Activated CD8-positive, alpha-beta memory T cell treated with anti-CD3 and anti-CD28 coated beads for 4 hours (primary cell): ENCODE measurements around the gene MIPEP.
"Not testable (repeated sequence)": the region's sequence is repeated elsewhere in the genome, so short reads cannot be mapped to it uniquely, and the experiment has no call there.

ENCODE experiments used
- DNase-seq, 2 donors: peaks; one replicate each; pipeline ENCODE4 v3.0.0-alpha.2; 2020; ENCODE audit warnings: low read depth in 2 of 2

The MIPEP gene

GRCh38 chr13:23749288-23749873 lies 139.8 kb downstream of the MIPEP start:
- DNase-seq, result no peak

DNA sequence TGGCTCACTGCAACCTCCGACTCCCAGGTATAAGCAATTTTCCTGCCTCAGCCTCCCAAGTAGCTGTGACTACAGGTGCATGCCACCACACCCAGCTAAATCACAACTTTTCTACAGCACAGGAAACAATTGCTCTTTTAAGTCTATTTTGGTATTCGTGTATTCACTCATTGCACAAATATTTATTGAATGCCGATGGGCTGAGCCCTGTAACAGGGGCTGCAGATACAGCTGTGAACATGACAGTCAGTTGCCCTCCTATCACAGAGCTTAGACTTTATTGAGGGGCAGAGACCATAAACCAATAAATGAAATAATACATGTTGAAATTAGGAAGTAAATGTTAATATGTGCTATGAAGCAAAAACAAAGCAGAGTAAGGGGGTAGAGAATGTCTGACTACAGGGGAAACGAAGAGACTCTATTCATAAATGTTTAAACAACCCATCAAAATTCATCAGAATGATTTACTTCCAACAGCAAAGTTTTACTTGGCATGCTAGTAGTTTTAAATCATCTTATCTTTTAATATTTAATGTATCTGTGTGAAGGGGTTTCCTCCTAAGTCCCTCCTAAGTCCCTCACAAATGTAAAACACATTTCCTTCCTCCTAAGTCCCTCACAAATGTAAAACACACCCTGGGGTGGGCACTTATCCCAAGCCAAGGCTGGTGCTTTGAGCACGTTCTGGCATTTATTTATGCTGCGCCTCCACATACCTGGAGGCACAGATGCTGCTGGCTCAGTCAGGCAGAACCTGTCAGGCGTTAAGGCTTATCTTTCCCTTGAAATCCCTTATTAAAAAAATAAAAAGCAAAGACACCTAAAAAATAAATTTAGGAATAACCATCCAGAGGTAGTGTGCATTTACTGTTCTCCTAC lies 140.8 kb downstream of the MIPEP start:
- no peak for DNase-seq

- not testable (repeated sequence) for DNase-seq
Observed at GRCh38 chr13:23746141-23746540, 143.1 kb downstream of the MIPEP start.

DNA sequence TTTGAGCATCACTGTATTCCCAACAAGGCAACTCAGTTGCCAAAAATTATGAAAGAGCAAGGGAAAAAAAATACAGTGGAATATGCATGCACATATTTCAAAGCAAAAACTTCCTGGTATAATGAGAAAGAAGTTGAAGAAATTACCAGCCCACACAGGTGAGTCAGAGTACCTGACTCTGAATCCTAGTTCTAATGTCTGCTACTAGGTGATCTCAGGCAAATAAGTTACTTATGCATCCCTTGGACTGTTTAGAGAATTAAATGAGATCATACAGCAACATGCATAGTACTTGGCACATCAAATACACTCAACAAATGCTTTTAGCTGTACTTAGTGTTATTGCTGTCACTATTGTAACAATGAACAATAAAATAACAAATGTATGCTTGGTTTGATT lies 144.9 kb downstream of the MIPEP start:
- no peak for DNase-seq

DNA sequence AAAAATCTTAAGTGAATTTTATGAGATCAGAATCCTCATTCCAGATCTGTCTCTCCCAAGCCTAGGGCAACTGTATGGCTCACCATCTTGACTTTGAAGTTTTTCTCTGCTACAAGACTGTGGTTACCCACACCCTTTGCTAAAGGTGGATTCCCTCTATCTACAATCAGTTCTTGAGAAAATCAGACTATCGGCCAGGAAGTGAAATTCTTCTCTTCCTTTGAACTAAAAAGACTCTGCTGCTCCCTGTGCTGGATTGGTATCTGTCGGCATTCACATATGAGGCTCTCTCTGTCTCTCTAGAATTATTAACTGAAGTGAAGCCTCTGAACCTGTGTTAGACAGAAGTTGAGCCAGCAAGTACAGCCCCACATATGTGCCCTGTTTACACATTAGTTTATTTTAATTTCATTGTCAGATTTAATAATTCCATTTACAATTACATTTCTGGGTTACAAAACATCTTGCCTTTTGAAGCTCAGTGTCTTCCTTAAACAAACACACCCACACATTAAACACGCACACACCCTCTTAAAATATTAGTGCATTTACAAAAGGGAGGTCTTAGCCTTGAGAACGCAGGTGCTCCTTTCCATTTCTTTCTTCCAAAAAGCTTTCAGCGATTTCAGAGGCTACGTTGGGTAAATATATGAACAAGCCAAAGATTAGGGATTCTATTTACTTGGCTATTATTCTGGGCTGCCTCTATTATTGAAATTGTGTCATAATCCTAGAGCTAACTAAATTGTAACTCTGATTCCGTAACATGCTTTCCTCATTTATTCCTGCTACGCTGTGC lies 145.7 kb downstream of the MIPEP start:
- no peak for DNase-seq

- DNase-seq, result no peak
Observed at GRCh38 chr13:23741879-23742510, 147.2 kb downstream of the MIPEP start.

DNA sequence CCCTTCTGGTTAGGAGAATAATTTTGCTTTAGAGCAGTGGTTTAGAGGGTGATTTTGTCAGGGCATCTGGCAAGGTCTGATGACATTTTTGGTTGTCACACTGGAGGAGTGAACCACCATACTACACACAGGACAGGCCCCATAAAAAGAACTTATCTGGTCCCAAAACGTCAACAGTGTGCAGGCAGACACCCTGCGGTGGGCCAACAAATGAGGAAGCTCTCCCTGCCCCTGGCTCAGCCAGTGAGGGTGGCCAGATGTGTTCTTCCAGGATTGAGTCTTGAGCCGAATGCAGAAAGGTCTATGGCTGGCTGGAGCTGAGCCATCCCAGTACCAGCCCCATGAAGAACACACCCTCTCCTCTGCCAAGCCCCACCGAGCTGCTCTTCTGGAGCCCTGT lies 149.2 kb downstream of the MIPEP start:
- DNase-seq, result no peak

DNA sequence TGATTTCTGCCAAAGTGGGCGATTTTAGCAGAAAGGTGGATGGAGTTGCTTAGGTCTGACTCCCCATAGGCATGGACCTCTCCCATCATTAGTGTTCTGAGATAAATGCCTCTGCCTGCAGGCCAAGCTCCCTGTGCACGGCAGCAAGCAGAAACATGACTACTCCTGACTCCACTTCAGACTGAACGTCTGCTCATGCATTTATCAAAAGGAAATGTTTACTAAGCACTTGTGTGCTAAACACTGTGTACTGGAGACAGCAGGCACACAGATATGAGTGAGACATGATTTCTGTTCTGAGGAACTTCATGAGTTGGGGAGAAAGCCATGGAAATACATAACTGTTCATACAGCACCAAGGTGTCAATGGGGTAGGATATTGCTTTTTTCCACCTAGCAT lies 149.6 kb downstream of the MIPEP start:
- no peak for DNase-seq

DNA sequence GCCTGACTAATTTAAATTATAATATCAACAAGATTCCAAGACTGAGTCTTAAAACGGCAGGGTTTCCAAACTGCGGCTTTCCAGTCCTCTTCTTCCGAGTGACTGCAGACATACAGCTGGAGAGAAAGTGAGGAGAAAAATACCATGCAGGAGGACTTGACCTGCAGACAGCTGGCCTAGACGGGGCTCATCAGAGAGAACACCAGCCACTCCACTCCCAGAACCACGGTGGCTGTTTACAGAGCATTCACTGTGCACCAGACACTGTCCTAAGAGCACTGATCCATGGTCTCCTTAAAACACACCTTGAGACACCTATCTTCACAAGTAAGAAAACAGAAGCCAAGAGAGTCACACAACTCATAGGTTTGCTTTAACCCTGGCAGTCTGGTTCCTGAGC lies 152.7 kb downstream of the MIPEP start:
- DNase-seq, result no peak

DNA sequence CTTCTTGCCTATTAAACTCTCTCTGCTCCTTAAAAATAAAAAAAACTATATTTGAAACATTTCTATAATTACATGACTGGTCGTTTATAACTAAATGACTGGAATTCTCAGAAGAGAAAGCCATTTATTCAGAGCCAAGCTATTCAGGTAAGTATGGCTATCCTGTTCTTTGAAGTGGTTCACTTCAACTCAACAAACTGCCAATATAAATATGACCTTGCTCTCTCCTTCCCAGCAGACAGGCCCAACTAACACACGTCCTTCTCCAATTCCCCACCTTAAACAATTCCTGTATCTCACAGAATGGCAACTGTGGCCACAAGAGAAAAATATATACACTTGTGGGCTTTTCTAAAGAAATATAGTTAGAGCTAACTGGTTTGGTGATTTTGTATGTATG lies 153.9 kb downstream of the MIPEP start:
- no peak for DNase-seq

- no peak for DNase-seq
Observed at GRCh38 chr13:23731709-23732108, 157.5 kb downstream of the MIPEP start.

GRCh38 chr13:23730251-23730650 lies 158.9 kb downstream of the MIPEP start:
- no peak for DNase-seq

GRCh38 chr13:23729531-23729930 lies 159.7 kb downstream of the MIPEP start:
- no peak for DNase-seq

GRCh38 chr13:23728807-23729206 lies 160.4 kb downstream of the MIPEP start:
- DNase-seq, result no peak

- no peak for DNase-seq
Observed at GRCh38 chr13:23725922-23726321, 163.3 kb downstream of the MIPEP start.

GRCh38 chr13:23724196-23724970 lies 164.8 kb downstream of the MIPEP start:
- no peak for DNase-seq

- no peak for DNase-seq
Observed at GRCh38 chr13:23723471-23723870, 165.7 kb downstream of the MIPEP start.

DNA sequence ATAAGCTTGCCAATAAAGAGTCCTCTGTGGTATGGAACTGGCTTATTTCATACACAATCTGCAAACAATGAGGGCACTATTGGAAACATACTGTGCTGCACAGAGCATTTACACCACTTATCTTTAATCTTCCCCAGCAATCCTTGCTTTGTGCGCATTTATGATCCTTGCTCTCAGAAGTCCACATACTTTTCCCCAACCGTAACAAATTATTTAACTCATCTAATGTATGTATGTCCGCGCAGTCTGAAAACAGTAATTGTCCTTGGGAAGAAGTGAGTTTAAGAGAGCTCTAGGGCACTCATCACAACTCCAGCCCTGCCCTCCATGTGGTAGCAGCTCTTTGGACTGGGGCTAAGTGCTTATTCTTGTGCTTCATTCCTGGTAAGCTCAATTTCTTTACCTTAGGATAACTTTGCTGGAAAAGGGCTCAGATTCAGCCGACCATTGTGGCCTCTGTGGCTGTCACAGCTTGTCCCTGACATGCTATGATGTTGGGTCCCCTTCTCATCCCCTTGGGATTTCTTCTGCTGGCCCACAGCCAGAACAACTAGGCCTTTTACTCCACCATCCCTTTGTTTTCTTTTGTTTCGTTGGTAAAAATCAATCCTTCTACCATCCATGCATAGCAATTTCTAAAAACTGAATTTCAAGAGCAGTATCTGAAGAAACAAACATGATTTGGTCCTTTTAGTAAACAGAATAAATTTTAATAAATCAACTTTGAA lies 166.3 kb downstream of the MIPEP start:
- no peak for DNase-seq

GRCh38 chr13:23718996-23719395 lies 170.2 kb downstream of the MIPEP start:
- no peak for DNase-seq

- no peak for DNase-seq
Observed at GRCh38 chr13:23716401-23716800, 172.8 kb downstream of the MIPEP start.

- no peak for DNase-seq
Observed at GRCh38 chr13:23715762-23716235, 173.4 kb downstream of the MIPEP start.
